ENCODE data around the gene POLE.

POLE gene

GRCh38 chr12:132657004-132657727, 30.0 kb downstream of the POLE start:
- no peak for DNase-seq (ENCODE audit: extremely low read depth in 1 of 2, low read depth in 1 of 2)

GRCh38 chr12:132653567-132654290, 33.4 kb downstream of the POLE start:
- no peak for DNase-seq (ENCODE audit: extremely low read depth in 1 of 2, low read depth in 1 of 2)

- DNase-seq (ENCODE audit: extremely low read depth in 1 of 2, low read depth in 1 of 2): no peak
Measured at GRCh38 chr12:132651444-132652100, 35.6 kb downstream of the POLE start.

GRCh38 chr12:132649226-132649945, 37.8 kb downstream of the POLE start:
- DNase-seq (ENCODE audit: extremely low read depth in 1 of 2, low read depth in 1 of 2): no peak

- DNase-seq (ENCODE audit: extremely low read depth in 1 of 2, low read depth in 1 of 2): no peak
Measured at GRCh38 chr12:132648616-132649225, 38.4 kb downstream of the POLE start.

GRCh38 chr12:132647858-132648257, 39.3 kb downstream of the POLE start:
- DNase-seq (ENCODE audit: extremely low read depth in 1 of 2, low read depth in 1 of 2): no peak

- DNase-seq (ENCODE audit: extremely low read depth in 1 of 2, low read depth in 1 of 2): no peak
Measured at GRCh38 chr12:132646850-132647249, 40.3 kb downstream of the POLE start.

- DNase-seq (ENCODE audit: extremely low read depth in 1 of 2, low read depth in 1 of 2): no peak
Measured at GRCh38 chr12:132642846-132643835, 44.0 kb downstream of the POLE start.

- no peak for DNase-seq (ENCODE audit: extremely low read depth in 1 of 2, low read depth in 1 of 2)
Measured at GRCh38 chr12:132641811-132642650, 45.1 kb downstream of the POLE start.

GRCh38 chr12:132640936-132641335, 46.2 kb downstream of the POLE start:
- no peak for DNase-seq (ENCODE audit: extremely low read depth in 1 of 2, low read depth in 1 of 2)

- DNase-seq (ENCODE audit: extremely low read depth in 1 of 2, low read depth in 1 of 2): no peak
Measured at GRCh38 chr12:132639956-132640520, 47.1 kb downstream of the POLE start.

- DNase-seq (ENCODE audit: extremely low read depth in 1 of 2, low read depth in 1 of 2): no peak
Measured at GRCh38 chr12:132638541-132639408, 48.4 kb downstream of the POLE start.

GRCh38 chr12:132637811-132638210, 49.3 kb downstream of the POLE start:
- DNase-seq (ENCODE audit: extremely low read depth in 1 of 2, low read depth in 1 of 2): no peak

GRCh38 chr12:132635076-132635955, 51.8 kb downstream of the POLE start:
- DNase-seq (ENCODE audit: extremely low read depth in 1 of 2, low read depth in 1 of 2): no peak

- no peak for DNase-seq (ENCODE audit: extremely low read depth in 1 of 2, low read depth in 1 of 2)
Measured at GRCh38 chr12:132634411-132634990, 52.6 kb downstream of the POLE start.

- DNase-seq (ENCODE audit: extremely low read depth in 1 of 2, low read depth in 1 of 2): no peak
Measured at GRCh38 chr12:132633901-132634300, 53.2 kb downstream of the POLE start.

All from activated CD8-positive, alpha-beta memory T cell treated with anti-CD3 and anti-CD28 coated beads for 1 hour (primary cell).